ENCODE results near the gene AGAP1.

Gene AGAP1

DNA sequence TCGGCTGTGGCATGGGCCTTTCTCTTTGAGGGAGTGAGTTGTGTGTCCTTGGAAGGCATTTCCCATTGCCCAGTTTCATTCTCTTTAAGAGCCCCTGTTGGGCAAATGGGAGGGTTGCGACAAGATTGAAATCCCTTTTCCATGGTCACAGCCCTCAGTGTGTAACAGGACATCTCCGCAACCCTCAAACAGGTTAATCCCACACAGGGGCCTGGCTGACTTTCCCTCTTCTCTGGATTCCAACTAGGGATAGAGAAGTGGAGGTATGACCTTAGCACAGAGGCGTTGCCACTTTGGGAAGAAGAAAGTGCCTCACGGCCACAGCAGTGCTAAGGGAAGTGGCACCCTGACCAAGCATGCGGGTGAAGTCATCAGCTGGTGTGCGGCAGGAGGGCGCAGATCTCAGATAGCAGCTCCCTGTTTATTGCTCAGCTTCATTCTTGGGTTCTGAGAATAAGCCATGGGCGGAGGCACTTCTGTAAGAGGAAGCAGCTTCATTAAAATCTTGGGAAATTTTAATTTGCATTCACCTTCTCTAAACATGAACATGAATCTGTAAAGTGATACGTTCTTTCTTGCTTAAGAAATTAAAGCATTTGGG is 417.9 kb downstream of the AGAP1 start:
- DNase-seq (ENCODE audit: low read depth in 2 of 2), result no peak
- TF ChIP-seq, protein P1, sequence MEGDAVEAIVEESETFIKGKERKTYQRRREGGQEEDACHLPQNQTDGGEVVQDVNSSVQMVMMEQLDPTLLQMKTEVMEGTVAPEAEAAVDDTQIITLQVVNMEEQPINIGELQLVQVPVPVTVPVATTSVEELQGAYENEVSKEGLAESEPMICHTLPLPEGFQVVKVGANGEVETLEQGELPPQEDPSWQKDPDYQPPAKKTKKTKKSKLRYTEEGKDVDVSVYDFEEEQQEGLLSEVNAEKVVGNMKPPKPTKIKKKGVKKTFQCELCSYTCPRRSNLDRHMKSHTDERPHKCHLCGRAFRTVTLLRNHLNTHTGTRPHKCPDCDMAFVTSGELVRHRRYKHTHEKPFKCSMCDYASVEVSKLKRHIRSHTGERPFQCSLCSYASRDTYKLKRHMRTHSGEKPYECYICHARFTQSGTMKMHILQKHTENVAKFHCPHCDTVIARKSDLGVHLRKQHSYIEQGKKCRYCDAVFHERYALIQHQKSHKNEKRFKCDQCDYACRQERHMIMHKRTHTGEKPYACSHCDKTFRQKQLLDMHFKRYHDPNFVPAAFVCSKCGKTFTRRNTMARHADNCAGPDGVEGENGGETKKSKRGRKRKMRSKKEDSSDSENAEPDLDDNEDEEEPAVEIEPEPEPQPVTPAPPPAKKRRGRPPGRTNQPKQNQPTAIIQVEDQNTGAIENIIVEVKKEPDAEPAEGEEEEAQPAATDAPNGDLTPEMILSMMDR (IDR thresholded peaks at IDR 0.05; ENCODE audit: low read depth, low read length), result no peak
- no peak overlapping the region for H3K4me3 ChIP-seq (replicated peaks in 1 of 2; ENCODE audit: low read depth in 2 of 2, low read length in 2 of 2)

DNA sequence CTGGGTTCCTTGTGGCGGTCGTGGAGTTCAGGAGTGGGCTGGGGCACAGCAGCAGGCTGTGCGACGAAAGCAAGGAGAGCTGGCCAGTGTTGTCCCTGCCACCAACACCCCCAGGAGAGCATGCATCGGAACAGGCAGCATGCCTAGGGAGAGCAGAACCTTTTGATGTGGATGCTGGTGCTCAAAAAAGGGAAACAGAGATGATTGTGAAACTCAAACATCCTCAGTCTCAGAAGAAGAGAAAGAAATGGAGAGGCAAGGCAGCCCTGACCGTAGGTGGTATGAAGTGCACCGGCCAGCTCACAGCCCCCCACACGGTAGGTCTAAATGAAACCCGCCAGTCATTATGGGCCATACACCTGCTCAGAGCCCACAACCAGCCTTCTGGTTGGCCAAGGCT is 420.9 kb downstream of the AGAP1 start:
- TF ChIP-seq, protein P1 (IDR thresholded peaks at IDR 0.05; ENCODE audit: low read depth, low read length), result no peak
- H3K4me3 ChIP-seq (replicated peaks in 1 of 2; ENCODE audit: low read depth in 2 of 2, low read length in 2 of 2), result no peak overlapping the region
- no peak for DNase-seq (ENCODE audit: low read depth in 2 of 2)

DNA sequence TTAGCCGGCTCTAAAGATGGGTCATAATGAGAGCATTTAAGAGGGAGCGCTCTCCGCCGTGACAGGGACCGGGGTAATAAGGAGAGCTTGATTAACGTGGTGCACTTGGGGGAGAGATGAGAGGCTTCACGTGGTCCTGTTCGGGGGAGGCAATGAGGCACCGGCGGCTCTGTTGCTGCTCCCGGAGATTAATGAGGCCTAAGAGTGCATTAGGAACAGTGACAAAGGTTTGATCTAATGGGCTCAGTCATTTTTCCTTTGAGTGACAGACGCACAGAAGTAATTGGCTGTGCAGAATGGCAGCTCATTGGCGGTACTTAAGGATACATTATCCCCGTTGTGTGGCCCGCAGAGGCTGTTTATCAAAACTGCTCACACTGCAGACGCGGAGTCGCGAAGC is 423.7 kb downstream of the AGAP1 start:
- no peak overlapping the region for H3K4me3 ChIP-seq (replicated peaks in 1 of 2; ENCODE audit: low read depth in 2 of 2, low read length in 2 of 2)
- DNase-seq (ENCODE audit: low read depth in 2 of 2), result no peak
- TF ChIP-seq, protein P1 (IDR thresholded peaks at IDR 0.05; ENCODE audit: low read depth, low read length), result no peak

DNA sequence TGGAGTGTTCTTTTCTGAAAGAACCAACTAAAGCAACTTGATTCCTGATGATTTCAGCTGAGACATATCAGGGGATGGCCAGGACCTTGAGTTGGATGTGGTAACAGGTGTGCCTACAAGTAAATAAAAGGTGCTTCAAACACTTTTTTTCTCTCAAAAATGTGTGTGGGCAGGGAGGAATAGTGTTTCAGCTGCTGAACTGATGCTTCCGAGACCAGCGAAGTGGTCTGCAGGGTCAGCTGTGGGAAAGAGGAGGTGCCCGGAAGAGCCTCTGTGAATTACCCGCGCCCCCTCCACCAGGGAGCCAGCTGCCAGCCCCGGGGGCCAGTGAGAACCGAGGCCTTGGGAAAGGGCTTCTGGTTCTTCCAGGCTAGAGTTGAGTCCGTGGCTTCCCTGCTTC is 425.0 kb downstream of the AGAP1 start:
- no peak for DNase-seq (ENCODE audit: low read depth in 2 of 2)
- H3K4me3 ChIP-seq (replicated peaks in 1 of 2; ENCODE audit: low read depth in 2 of 2, low read length in 2 of 2), result no peak overlapping the region
- TF ChIP-seq, protein P1 (IDR thresholded peaks at IDR 0.05; ENCODE audit: low read depth, low read length), result no peak

DNA sequence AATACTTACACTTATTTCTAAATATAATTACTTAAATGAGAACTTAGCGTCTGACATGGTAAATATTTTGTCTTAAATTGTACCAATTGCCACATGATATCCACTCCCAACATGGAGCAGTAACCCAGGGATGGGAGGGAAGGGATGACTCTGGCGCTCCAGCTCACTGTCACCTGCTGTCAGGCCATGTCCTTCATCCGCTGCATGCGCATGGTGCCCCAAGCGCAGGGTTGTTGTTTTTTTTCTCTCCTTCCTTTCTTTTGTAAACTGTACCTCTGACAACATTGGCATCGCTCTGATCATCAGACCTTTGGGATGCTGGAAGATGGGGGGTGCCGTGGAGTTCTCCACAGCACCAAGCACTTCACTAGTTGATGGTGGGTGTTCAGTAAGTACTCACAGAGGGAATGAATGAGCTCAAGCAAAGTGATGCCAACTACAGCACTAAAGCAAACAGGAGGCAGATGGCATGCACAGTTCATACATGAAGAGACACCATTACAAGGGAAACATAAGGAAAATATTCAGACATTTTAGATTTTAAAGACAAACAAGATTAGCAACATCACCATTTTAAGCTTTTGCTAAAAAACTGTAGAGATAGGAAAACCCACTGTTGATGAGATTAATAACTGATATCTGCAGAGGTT is 426.5 kb downstream of the AGAP1 start:
- no peak overlapping the region for H3K4me3 ChIP-seq (replicated peaks in 1 of 2; ENCODE audit: low read depth in 2 of 2, low read length in 2 of 2)
- no peak for DNase-seq (ENCODE audit: low read depth in 2 of 2)
- TF ChIP-seq, protein P1 (IDR thresholded peaks at IDR 0.05; ENCODE audit: low read depth, low read length), result no peak

DNA sequence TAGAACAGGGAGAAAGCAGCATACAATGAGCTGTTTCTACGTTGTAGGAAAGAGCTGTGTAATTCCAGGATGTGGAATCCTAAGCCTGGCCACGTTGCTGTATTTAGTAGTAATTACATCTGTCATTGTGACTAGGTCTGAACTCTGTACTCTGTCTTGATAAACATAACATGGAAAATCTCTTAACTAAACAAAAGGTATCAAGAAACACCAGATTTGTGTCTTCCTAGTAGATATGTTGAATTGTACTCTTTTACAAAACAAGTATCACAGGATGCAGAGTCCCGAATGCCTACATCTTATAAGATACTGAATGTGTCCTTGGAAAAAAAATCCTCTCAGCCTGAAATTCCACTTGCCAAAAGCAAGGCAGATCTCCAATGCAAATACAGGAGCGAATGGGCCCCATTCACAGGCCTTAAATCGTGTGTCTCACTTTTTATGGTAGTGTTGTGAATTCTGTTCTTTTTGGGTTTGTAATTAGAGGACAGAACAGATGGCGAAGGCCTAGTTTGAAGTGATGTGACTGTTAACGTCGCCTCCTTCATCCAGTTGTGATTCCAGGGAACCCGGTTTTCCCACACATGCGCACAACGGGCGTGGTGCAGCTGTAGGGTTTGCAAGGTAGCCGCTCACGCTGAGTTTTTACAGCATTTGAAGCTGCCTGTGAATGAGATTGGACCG is 427.8 kb downstream of the AGAP1 start:
- TF ChIP-seq, protein P1 (IDR thresholded peaks at IDR 0.05; ENCODE audit: low read depth, low read length), result no peak
- DNase-seq (ENCODE audit: low read depth in 2 of 2), result no peak
- H3K4me3 ChIP-seq (replicated peaks in 1 of 2; ENCODE audit: low read depth in 2 of 2, low read length in 2 of 2), result no peak overlapping the region

All from cardiac fibroblast (primary cell).